ENCODE measurements around the gene TXK. TPM values are rescaled to one million over a fixed set of nuclear protein-coding genes. Genes with fewer than 3 reads are reported as not detected.

Gene TXK
- total RNA-seq, 1 experiment from 2014 or later, result 1.7 TPM

GRCh38 chr4:48051078-48051477, 83.0 kb downstream of the TXK start:
- ATAC-seq (no peak), DNase-seq (ENCODE audit: low read depth, low spot score) (no peak)
- intact Hi-C loops (cut with micrococcal nuclease), result no loop called here
- Histone ChIP-seq H3K79me2 (ENCODE audit: insufficient read depth, low read length) (no peaks in the 10 kb centered on the region), H3K27me3 (ENCODE audit: insufficient read depth, low read length) (no peaks in the 10 kb centered on the region), H3K4me2 (ENCODE audit: low read length) (no peak overlapping the region), H2AFZ (ENCODE audit: low read depth, low read length, poor library complexity, severe bottlenecking) (no peak overlapping the region), H3K9me3 (ENCODE audit: control insufficient read depth in 1 of 2, insufficient read depth in 1 of 2, low read depth in 1 of 2, low read length in 2 of 2) (no peaks in the 10 kb centered on the region), H3K36me3 (ENCODE audit: control insufficient read depth in 1 of 2, insufficient read depth in 2 of 2, low read length in 2 of 2) (no peaks in the 10 kb centered on the region), H4K20me1 (ENCODE audit: insufficient read depth) (no peaks in the 10 kb centered on the region), H3K4me1 (ENCODE audit: control insufficient read depth in 1 of 2, insufficient read depth in 2 of 2, low read length in 2 of 2) (no peaks in the 10 kb centered on the region; a peak in 1 of 4 replicates), H3K27ac (ENCODE audit: low read depth, low read length) (no peak overlapping the region), H3K9me2 (ENCODE audit: insufficient read depth) (no peaks in the 10 kb centered on the region), H3K4me3 (replicated peaks in 1 of 2; ENCODE audit: low read depth in 1 of 2, low read length in 2 of 2) (no peak overlapping the region), H3K9ac (ENCODE audit: low read length) (no peak overlapping the region)
- no TSS peak for BruUV-seq (replicated peaks)
- TF ChIP-seq TCF7L2 (IDR thresholded peaks at IDR 0.05; ENCODE audit: borderline replicate concordance, extremely low read depth, insufficient read depth, insufficient read length), result no peak
- TF ChIP-seq EZH2 (IDR thresholded peaks at IDR 0.05), result no peak
- no peak for TF ChIP-seq ZFX (IDR thresholded peaks at IDR 0.05)
- no peak for TF ChIP-seq ZBTB33 (IDR thresholded peaks at IDR 0.05; ENCODE audit: extremely low read depth, insufficient replicate concordance, low read length)
- TF ChIP-seq SP1 (IDR thresholded peaks at IDR 0.05; ENCODE audit: low read depth), result no peak
- TF ChIP-seq EZH2phosphoT487 (IDR thresholded peaks at IDR 0.05; ENCODE audit: borderline replicate concordance), result no peak
- no peak for TF ChIP-seq ZNF274 (IDR thresholded peaks at IDR 0.05; ENCODE audit: low read depth, low read length)
- TF ChIP-seq YY1 (IDR thresholded peaks at IDR 0.05; ENCODE audit: extremely low read depth, insufficient replicate concordance, low read depth, low read length), result no peak
- RAD21 ChIA-PET (ENCODE audit: low non-redundant PET in 1 of 2, low total read pairs in 2 of 2, uncharacterized antibody in 2 of 2, unreplicated experiment in 2 of 2), result no interaction called here
- POLR2A ChIA-PET, result no interaction called here
- CTCF ChIA-PET, result no interaction called here

- Histone ChIP-seq H3K36me3 (ENCODE audit: control insufficient read depth in 1 of 2, insufficient read depth in 2 of 2, low read length in 2 of 2) (no peaks in the 10 kb centered on the region), H3K4me3 (replicated peaks in 1 of 2; ENCODE audit: low read depth in 1 of 2, low read length in 2 of 2) (no peak overlapping the region), H3K9me2 (ENCODE audit: insufficient read depth) (no peaks in the 10 kb centered on the region), H2AFZ (ENCODE audit: low read depth, low read length, poor library complexity, severe bottlenecking) (no peak overlapping the region), H3K4me2 (ENCODE audit: low read length) (no peak overlapping the region), H3K4me1 (ENCODE audit: control insufficient read depth in 1 of 2, insufficient read depth in 2 of 2, low read length in 2 of 2) (no peaks in the 10 kb centered on the region; a peak in 1 of 4 replicates), H4K20me1 (ENCODE audit: insufficient read depth) (no peaks in the 10 kb centered on the region), H3K9me3 (ENCODE audit: control insufficient read depth in 1 of 2, insufficient read depth in 1 of 2, low read depth in 1 of 2, low read length in 2 of 2) (no peaks in the 10 kb centered on the region), H3K27ac (ENCODE audit: low read depth, low read length) (no peak overlapping the region), H3K9ac (ENCODE audit: low read length) (no peak overlapping the region), H3K79me2 (ENCODE audit: insufficient read depth, low read length) (no peaks in the 10 kb centered on the region), H3K27me3 (ENCODE audit: insufficient read depth, low read length) (no peaks in the 10 kb centered on the region)
- ATAC-seq, result no peak
- CTCF ChIA-PET, result no interaction called here
- POLR2A ChIA-PET, result no interaction called here
- intact Hi-C loops (cut with micrococcal nuclease), result no loop called here
- RAD21 ChIA-PET (ENCODE audit: low non-redundant PET in 1 of 2, low total read pairs in 2 of 2, uncharacterized antibody in 2 of 2, unreplicated experiment in 2 of 2), result no interaction called here
- no peak for DNase-seq (ENCODE audit: low read depth, low spot score)
- BruUV-seq (replicated peaks), result no TSS peak
- TF ChIP-seq ZBTB33 (IDR thresholded peaks at IDR 0.05; ENCODE audit: extremely low read depth, insufficient replicate concordance, low read length) (no peak), TCF7L2 (IDR thresholded peaks at IDR 0.05; ENCODE audit: borderline replicate concordance, extremely low read depth, insufficient read depth, insufficient read length) (no peak), POLR2AphosphoS5 (IDR thresholded peaks at IDR 0.05; ENCODE audit: low read depth, low read length) (no peak), ZNF274 (IDR thresholded peaks at IDR 0.05; ENCODE audit: low read depth, low read length) (no peak), SRF (IDR thresholded peaks at IDR 0.05; ENCODE audit: low read depth) (no peak), MAX (IDR thresholded peaks at IDR 0.05) (no peak), JUND (IDR thresholded peaks at IDR 0.05) (no peak), CBX3 (IDR thresholded peaks at IDR 0.05; ENCODE audit: low read depth) (no peak), ELF1 (IDR thresholded peaks at IDR 0.05; ENCODE audit: borderline replicate concordance, low read depth) (no peak), SP1 (IDR thresholded peaks at IDR 0.05; ENCODE audit: low read depth) (no peak), YY1 (IDR thresholded peaks at IDR 0.05; ENCODE audit: extremely low read depth, insufficient replicate concordance, low read depth, low read length) (no peak), ATF3 (IDR thresholded peaks at IDR 0.05) (no peak)
Observed at GRCh38 chr4:48049483-48049882, 84.6 kb downstream of the TXK start.

Data from HCT116 (cell line).